SK-N-SH (cell line): ENCODE results near the gene POU6F2.

Source experiments
- CTCF ChIP-seq: fragments of 200-600 bp; sonication (generic); IDR thresholded peaks from 2 replicates; pipeline ENCODE4 v1.6.1; 2017; ENCODE audit warnings: antibody characterized with exemption, mild to moderate bottlenecking, moderate library complexity
- ELF1 ChIP-seq: IDR thresholded peaks from 2 replicates; pipeline ENCODE4 v1.4.0; 2012
- EP300 ChIP-seq, 2 experiments: IDR thresholded peaks; 2 replicates each; pipeline versions ENCODE4 v1.4.0 to v1.6.1; 2012; ENCODE audit warnings: borderline replicate concordance in 1 of 2, low read depth in 1 of 2, low read length in 1 of 2
- EZH2phosphoT487 ChIP-seq: fragments of 200-600 bp; sonication (generic); IDR thresholded peaks from 2 replicates; pipeline ENCODE4 v1.6.1; 2017; ENCODE audit warnings: low read depth, mixed run types, mild to moderate bottlenecking, antibody characterized with exemption, moderate library complexity, borderline replicate concordance
- MXI1 ChIP-seq: IDR thresholded peaks from 2 replicates; pipeline ENCODE4 v1.6.1; 2012; ENCODE audit warnings: mild to moderate bottlenecking, low read depth, low read length, improper control_type of control experiment
- NRF1 ChIP-seq: IDR thresholded peaks from 2 replicates; pipeline ENCODE4 v1.6.1; 2012; ENCODE audit warnings: low read depth, mild to moderate bottlenecking, low read length
- POLR2AphosphoS5 ChIP-seq: IDR thresholded peaks from 2 replicates; pipeline ENCODE4 v1.6.1; 2012; ENCODE audit warnings: low read depth, low read length
- RAD21 ChIP-seq: IDR thresholded peaks from 2 replicates; pipeline ENCODE4 v1.6.1; 2012; ENCODE audit warnings: mild to moderate bottlenecking, low read length
- REST ChIP-seq: IDR thresholded peaks from 2 replicates; pipeline ENCODE4 v1.6.1; 2012; ENCODE audit warnings: mild to moderate bottlenecking, low read depth, low read length, moderate library complexity
- SMC3 ChIP-seq: IDR thresholded peaks from 2 replicates; pipeline ENCODE4 v1.6.1; 2012; ENCODE audit warnings: low read depth, low read length, improper control_type of control experiment
- TCF12 ChIP-seq: IDR thresholded peaks from 2 replicates; pipeline ENCODE4 v1.4.0; 2012
- USF1 ChIP-seq: IDR thresholded peaks from 2 replicates; pipeline ENCODE4 v1.4.0; 2012; ENCODE audit warnings: low read depth, borderline replicate concordance
- ZBTB33 ChIP-seq: IDR thresholded peaks from 2 replicates; pipeline ENCODE4 v1.4.0; 2012; ENCODE audit warnings: low read depth, borderline replicate concordance
- TF ChIP-seq, protein P1 (sequence below): IDR thresholded peaks from 2 replicates; pipeline ENCODE4 v1.4.0; 2012; ENCODE audit warnings: low read depth

- no peak for TF ChIP-seq CTCF
- TF ChIP-seq ELF1, result no peak
- TF ChIP-seq, protein P1, sequence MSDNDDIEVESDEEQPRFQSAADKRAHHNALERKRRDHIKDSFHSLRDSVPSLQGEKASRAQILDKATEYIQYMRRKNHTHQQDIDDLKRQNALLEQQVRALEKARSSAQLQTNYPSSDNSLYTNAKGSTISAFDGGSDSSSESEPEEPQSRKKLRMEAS, result no peak
- no peak for TF ChIP-seq USF1
- TF ChIP-seq TCF12, result no peak
- no peak for TF ChIP-seq SMC3
- no peak for TF ChIP-seq REST
- no peak for TF ChIP-seq POLR2AphosphoS5
- TF ChIP-seq ZBTB33, result no peak
- no peak for TF ChIP-seq EP300 (IDR thresholded peaks at IDR 0.05; ENCODE audit: borderline replicate concordance in 1 of 2, low read depth in 1 of 2, low read length in 1 of 2)
- no peak for TF ChIP-seq RAD21
- no peak for TF ChIP-seq NRF1
- TF ChIP-seq MXI1, result no peak
- no peak for TF ChIP-seq EZH2phosphoT487
These were observed 511.0 kb downstream of the POU6F2 start for GRCh38 chr7:39488467-39489393.
